Fibroblast of lung (primary cell): Measurements from ENCODE around the gene PXN.

Source experiments
- EZH2 ChIP-seq: IDR thresholded peaks from 2 replicates; pipeline ENCODE4 v1.5.1; 2012; ENCODE audit warnings: low read length, control low read depth, mild to moderate bottlenecking; ENCODE audit errors: missing control alignments
- TF ChIP-seq, protein P1 (sequence below), 2 donors: IDR thresholded peaks in 1 of 2; conservative IDR thresholded peaks in 1 of 2; 1 replicate in 1 of 2; 2 replicates in 1 of 2; pipeline ENCODE4 v1.5.1; 2011 to 2012; ENCODE audit warnings: low read length in 2 of 2, control low read depth in 1 of 2, inconsistent platforms in 1 of 2, low read depth in 1 of 2, mild to moderate bottlenecking in 1 of 2

GRCh38 chr12:120242275-120242799 lies 23.2 kb downstream of the PXN start:
- TF ChIP-seq, protein P1, sequence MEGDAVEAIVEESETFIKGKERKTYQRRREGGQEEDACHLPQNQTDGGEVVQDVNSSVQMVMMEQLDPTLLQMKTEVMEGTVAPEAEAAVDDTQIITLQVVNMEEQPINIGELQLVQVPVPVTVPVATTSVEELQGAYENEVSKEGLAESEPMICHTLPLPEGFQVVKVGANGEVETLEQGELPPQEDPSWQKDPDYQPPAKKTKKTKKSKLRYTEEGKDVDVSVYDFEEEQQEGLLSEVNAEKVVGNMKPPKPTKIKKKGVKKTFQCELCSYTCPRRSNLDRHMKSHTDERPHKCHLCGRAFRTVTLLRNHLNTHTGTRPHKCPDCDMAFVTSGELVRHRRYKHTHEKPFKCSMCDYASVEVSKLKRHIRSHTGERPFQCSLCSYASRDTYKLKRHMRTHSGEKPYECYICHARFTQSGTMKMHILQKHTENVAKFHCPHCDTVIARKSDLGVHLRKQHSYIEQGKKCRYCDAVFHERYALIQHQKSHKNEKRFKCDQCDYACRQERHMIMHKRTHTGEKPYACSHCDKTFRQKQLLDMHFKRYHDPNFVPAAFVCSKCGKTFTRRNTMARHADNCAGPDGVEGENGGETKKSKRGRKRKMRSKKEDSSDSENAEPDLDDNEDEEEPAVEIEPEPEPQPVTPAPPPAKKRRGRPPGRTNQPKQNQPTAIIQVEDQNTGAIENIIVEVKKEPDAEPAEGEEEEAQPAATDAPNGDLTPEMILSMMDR (conservative IDR thresholded peaks at IDR 0.05 in 1 of 2, IDR thresholded peaks at IDR 0.05 in 1 of 2; ENCODE audit: low read depth in 1 of 2, low read length in 2 of 2): no peak
- TF ChIP-seq EZH2: no peak
